Ovary (tissue), 9 donors: Measurements from ENCODE around the gene KIAA1217. TPM values are rescaled to one million over a fixed set of nuclear protein-coding genes. Genes with fewer than 3 reads are reported as not detected.

Experiments used
- DNase-seq, 5 donors: peaks; one replicate each; pipeline ENCODE4 v3.0.0-alpha.2; 2019 to 2020
- H3K27ac ChIP-seq, 2 donors: fragments of 200-600 bp; one replicate each; pipeline versions ENCODE4 v1.5.1 to v1.8.0; 2019 to 2022
- H3K27me3 ChIP-seq: fragments of 200-600 bp; one replicate; pipeline ENCODE4 v1.8.0; 2022
- H3K36me3 ChIP-seq: fragments of 200-600 bp; sonication (generic); one replicate; pipeline ENCODE4 v1.5.1; 2019
- H3K4me1 ChIP-seq: one replicate; pipeline ENCODE4 v1.8.1; 2013; ENCODE audit warnings: mild to moderate bottlenecking, moderate library complexity; ENCODE audit not compliant: insufficient read depth
- H3K4me3 ChIP-seq: fragments of 200-600 bp; sonication (generic); one replicate; pipeline ENCODE4 v1.5.1; 2017
- H3K9me3 ChIP-seq, 2 donors: fragments of 200-600 bp in 1 of 2; sonication (generic) in 1 of 2; one replicate each; pipeline versions ENCODE4 v1.5.1 to v1.8.1; 2013 to 2019; ENCODE audit warnings: mild to moderate bottlenecking in 1 of 2, moderate library complexity in 1 of 2
- EP300 ChIP-seq: sonication (generic); formaldehyde crosslinking; IDR thresholded peaks from one replicate; pipeline ENCODE4 v1.6.1; 2017; ENCODE audit warnings: antibody characterized with exemption
- POLR2A ChIP-seq: fragments of 450-650 bp; IDR thresholded peaks from one replicate; pipeline ENCODE4 v1.6.1; 2017; ENCODE audit warnings: antibody characterized with exemption, mild to moderate bottlenecking, moderate library complexity
- WGBS, 3 donors: extraction: QIAGEN DNeasy Blood & Tissue Kit in 1 of 3; methylation state at CpG; one replicate each; pipeline versions ENCODE4 v1.1.5 to v1.1.7; 2013 to 2017; 5-methylcytosine and 5-hydroxymethylcytosine counted together
- intact Hi-C, 4 donors: fragments of 100-400 bp; cut with DNase I; formaldehyde crosslinking; loops; one replicate each; pipeline versions ENCODE4 v1.11.0 to v1.15.1; 2022 to 2023
- polyA plus RNA-seq, 2 donors: library from polyadenylated mRNA; stranded (reverse); fragments of 200-250 nt in 1 of 2; fragments of 350-450 nt in 1 of 2; fragmentation: Illumina TruSeq in 1 of 2; extraction: RNeasy Lipid Tissue Mini Kit (QIAGEN cat#74804) in 1 of 2; gene quantifications; one replicate each; pipeline ENCODE4 v1.2.3, GENCODE V29; 2013 to 2014
- total RNA-seq, 7 donors: library from RNA; depleted of rRNA in 2 of 7; stranded (reverse); fragments of >200 nt in 2 of 7; fragmentation: NEBNext Ultra II Directional in 3 of 7; extraction: Animal tissue kit (Norgen Biotek cat#: 25700) in 3 of 7; gene quantifications; one replicate each; pipeline versions ENCODE4 v1.1.0 to v1.2.4, GENCODE V29; 2016 to 2023
- TF ChIP-seq, protein P1 (sequence below), 3 donors: fragments of 450-650 bp in 2 of 3; fragments of 200-600 bp in 1 of 3; IDR thresholded peaks; one replicate each; pipeline versions ENCODE4 v1.5.1 to v1.8.0; 2016 to 2022; ENCODE audit warnings: antibody characterized with exemption in 3 of 3, mild to moderate bottlenecking in 1 of 3
- donor health status: DM: no; HTN: no; CAD: no; lungs with moderate emphysema.
- donor health status: DM: no; HTN: no; CAD: no.
- donor health status: Bipolar disorder and iron deficiency.
- donor health status: DM: yes; HTN: yes; CAD: no.
- donor health status: DM: no; HTN: no; CAD: no.
- donor health status: DM: yes; HTN: yes; CAD: no.

The KIAA1217 gene
- total and polyA plus RNA-seq, 9 donors: 7.2 to 47.1 (median 23.0) TPM

DNA sequence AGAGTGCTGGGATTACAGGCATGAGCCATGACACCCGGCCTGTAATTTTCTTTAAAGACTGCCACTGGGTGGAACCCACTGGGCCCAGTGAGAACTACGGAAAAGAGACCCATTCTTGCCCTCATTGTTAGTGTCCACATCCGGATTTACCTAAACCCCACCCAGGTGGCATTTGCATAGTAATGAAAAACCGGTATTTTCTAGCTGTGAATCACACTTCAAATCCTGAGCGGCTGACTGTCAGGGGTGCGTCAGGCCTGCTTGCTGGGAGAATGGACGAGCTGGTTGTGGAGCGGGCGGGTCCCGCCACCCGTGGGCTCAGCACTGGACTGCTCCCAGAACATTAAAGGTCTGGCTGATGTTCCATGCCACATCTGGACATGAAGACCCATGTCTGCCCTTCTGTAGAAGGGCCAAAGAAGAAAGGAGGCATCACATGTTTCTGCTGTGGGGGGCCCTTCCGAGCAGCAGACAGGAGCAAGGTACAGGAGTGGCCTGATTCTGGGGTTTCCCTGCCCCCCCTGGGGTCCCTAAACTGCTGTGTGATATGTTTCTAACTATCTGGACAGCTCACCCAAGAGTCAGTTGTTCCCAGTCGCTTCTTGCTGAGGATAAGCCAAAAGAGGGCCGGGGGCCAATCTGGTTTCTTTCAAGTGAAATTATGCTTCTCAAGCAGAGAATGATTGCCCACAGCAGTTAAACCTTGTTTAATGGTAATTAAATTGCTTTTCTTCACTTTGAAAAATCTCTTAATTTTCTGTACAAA, 46.4 kb downstream of the KIAA1217 start:
- TF ChIP-seq POLR2A: no peak
- no peak for TF ChIP-seq EP300
- TF ChIP-seq, protein P1, sequence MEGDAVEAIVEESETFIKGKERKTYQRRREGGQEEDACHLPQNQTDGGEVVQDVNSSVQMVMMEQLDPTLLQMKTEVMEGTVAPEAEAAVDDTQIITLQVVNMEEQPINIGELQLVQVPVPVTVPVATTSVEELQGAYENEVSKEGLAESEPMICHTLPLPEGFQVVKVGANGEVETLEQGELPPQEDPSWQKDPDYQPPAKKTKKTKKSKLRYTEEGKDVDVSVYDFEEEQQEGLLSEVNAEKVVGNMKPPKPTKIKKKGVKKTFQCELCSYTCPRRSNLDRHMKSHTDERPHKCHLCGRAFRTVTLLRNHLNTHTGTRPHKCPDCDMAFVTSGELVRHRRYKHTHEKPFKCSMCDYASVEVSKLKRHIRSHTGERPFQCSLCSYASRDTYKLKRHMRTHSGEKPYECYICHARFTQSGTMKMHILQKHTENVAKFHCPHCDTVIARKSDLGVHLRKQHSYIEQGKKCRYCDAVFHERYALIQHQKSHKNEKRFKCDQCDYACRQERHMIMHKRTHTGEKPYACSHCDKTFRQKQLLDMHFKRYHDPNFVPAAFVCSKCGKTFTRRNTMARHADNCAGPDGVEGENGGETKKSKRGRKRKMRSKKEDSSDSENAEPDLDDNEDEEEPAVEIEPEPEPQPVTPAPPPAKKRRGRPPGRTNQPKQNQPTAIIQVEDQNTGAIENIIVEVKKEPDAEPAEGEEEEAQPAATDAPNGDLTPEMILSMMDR (IDR thresholded peaks at IDR 0.05): no peak
- no peaks in the 10 kb centered on the region for H3K9me3 ChIP-seq
- no peak overlapping the region for H3K4me3 ChIP-seq
- DNase-seq: no peak
- WGBS, 3 donors: 76 to 79% (median 78%) methylated on average over 14 of the region's 14 CpGs
- H3K27me3 ChIP-seq: no peaks in the 10 kb centered on the region
- intact Hi-C loops: no loop called here
- H3K27ac ChIP-seq: peak overlapping the region in 1 of 2 donors; percentile 21
- peaks cover 3% of the 10 kb centered on the region for H3K4me1 ChIP-seq
- no peaks in the 10 kb centered on the region for H3K36me3 ChIP-seq

DNA sequence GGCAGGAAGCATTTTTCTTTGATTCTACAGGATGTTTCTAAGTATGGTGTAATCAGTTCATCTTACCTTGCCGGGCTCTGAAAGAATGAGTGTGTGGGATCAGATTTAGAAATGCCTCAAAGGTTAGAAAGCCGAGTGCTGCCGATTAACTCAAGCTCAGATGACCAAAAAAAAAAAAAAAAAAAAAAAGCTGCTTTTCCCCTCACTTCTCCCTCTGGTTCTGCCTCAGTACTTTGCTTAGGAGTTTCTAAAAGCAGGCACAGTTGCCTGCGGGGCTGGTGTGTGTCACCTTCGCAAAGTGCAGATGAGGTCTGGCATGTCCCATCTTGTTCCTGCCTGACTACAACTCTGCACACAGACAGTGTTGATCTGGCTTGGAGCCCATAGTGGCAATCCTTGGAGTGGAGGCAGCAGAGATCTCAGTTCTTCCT, 47.0 kb downstream of the KIAA1217 start:
- H3K4me1 ChIP-seq: peaks cover 3% of the 10 kb centered on the region
- H3K27ac ChIP-seq: peak overlapping the region in 1 of 2 donors; percentile 28
- H3K27me3 ChIP-seq: no peaks in the 10 kb centered on the region
- H3K36me3 ChIP-seq: no peaks in the 10 kb centered on the region
- intact Hi-C loops: no loop called here
- no peak overlapping the region for H3K4me3 ChIP-seq
- WGBS, 3 donors: 17 to 36% (median 28%) methylated on average over 5 of the region's 5 CpGs
- no peaks in the 10 kb centered on the region for H3K9me3 ChIP-seq
- DNase-seq: peak in 2 of 5 donors; percentile 24 to 25
- TF ChIP-seq POLR2A: no peak
- TF ChIP-seq EP300: no peak
- TF ChIP-seq, protein P1 (IDR thresholded peaks at IDR 0.05): no peak

DNA sequence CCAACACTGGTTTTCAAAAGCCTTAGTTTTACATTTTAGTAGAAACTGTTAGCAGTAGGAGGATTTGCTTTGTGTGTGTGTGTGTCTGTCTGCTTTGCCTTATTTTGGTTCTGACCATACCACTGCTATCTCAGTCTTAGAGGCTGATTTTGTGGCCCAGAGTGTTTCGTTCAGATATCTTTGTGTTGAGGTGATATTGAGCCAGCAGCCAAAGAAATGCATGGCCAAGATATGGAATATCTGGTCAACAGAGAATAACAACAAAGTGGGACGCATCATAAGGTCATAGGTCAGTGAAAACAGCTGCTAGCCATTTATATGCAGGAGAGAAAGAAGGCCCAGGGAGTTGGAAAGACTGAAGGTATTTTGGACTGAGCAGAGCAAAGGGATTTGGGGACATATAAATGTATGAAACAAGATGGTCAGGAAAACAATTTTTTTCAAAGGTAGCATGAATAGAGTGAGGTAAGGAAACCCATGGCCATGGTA, 47.7 kb downstream of the KIAA1217 start:
- no peaks in the 10 kb centered on the region for H3K36me3 ChIP-seq
- no peak for DNase-seq
- intact Hi-C loops: no loop called here
- H3K4me3 ChIP-seq: no peak overlapping the region
- no peaks in the 10 kb centered on the region for H3K9me3 ChIP-seq
- peak overlapping the region in 1 of 2 donors; percentile 28 for H3K27ac ChIP-seq
- 7 to 21% (median 12%) methylated on average over 2 of the region's 2 CpGs for WGBS, 3 donors
- no peaks in the 10 kb centered on the region for H3K27me3 ChIP-seq
- peaks cover 2% of the 10 kb centered on the region for H3K4me1 ChIP-seq
- TF ChIP-seq, protein P1 (IDR thresholded peaks at IDR 0.05): no peak
- TF ChIP-seq POLR2A (no peak), EP300 (no peak)

DNA sequence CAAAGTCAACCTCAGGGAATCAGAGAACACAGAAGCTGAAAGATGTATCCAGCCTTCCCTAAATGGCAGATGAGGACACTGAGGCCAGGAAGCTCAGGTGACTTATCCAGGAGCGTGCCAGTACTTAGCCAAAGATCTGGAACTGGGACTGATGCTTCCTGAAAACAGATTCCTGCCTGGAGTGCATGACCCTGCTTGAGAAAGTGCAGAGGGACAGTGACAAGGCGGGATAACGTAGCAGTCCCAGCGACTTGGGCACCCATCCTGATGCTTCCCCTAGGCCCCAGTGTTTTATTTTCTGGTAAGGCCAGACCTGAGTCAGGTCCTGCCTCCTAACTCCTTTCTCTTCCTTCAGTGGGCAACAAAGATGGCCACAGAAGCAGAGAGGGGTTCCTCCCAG, 48.6 kb downstream of the KIAA1217 start:
- intact Hi-C loops: no loop called here
- no peak for DNase-seq
- Histone ChIP-seq H3K36me3 (no peaks in the 10 kb centered on the region), H3K4me1 (peaks cover 2% of the 10 kb centered on the region), H3K27me3 (no peaks in the 10 kb centered on the region), H3K9me3 (no peaks in the 10 kb centered on the region), H3K27ac (no peak overlapping the region), H3K4me3 (no peak overlapping the region)
- 88 to 97% (median 95%) methylated on average over 4 of the region's 4 CpGs for WGBS, 3 donors
- TF ChIP-seq POLR2A (no peak), EP300 (no peak)
- TF ChIP-seq, protein P1 (IDR thresholded peaks at IDR 0.05): no peak
